Neural progenitor cell (in vitro differentiated cells): ENCODE results near the gene MFGE8. TPM values are rescaled to one million over a fixed set of nuclear protein-coding genes. Genes with fewer than 3 reads are reported as not detected.

ENCODE experiments used
- DNase-seq: peaks from one replicate; pipeline ENCODE4 v3.0.0-alpha.2; 2016; ENCODE audit warnings: low spot score
- H2AFZ ChIP-seq: fragments of 200-600 bp; sonication (generic); replicated peaks from 2 replicates; pipeline ENCODE4 v1.6.1; 2016; ENCODE audit warnings: antibody characterized with exemption
- H3F3A ChIP-seq: fragments of 200-600 bp; sonication (generic); 2 replicates; pipeline ENCODE4 v1.6.1; 2016; ENCODE audit warnings: antibody characterized with exemption, low read depth
- H3K27ac ChIP-seq: fragments of 200-600 bp; sonication (generic); 2 replicates; pipeline ENCODE4 v1.5.1; 2016; ENCODE audit warnings: mild to moderate bottlenecking
- H3K27me3 ChIP-seq: fragments of 200-600 bp; sonication (generic); 2 replicates; pipeline ENCODE4 v1.6.1; 2016; ENCODE audit warnings: mild to moderate bottlenecking, moderate library complexity
- H3K36me3 ChIP-seq: fragments of 200-600 bp; sonication (generic); 2 replicates; pipeline ENCODE4 v1.5.1; 2016
- H3K4me1 ChIP-seq: fragments of 200-600 bp; sonication (generic); 2 replicates; pipeline ENCODE4 v1.6.1; 2016; ENCODE audit warnings: mixed run types
- H3K4me2 ChIP-seq: fragments of 200-600 bp; sonication (generic); 2 replicates; pipeline ENCODE4 v1.6.1; 2016
- H3K4me3 ChIP-seq: fragments of 200-600 bp; sonication (generic); 2 replicates; pipeline ENCODE4 v1.5.1; 2016
- H3K79me2 ChIP-seq: fragments of 200-600 bp; sonication (generic); 2 replicates; pipeline ENCODE4 v1.6.1; 2016; ENCODE audit warnings: low read depth
- H3K9ac ChIP-seq: fragments of 200-600 bp; sonication (generic); 2 replicates; pipeline ENCODE4 v1.6.1; 2016
- H3K9me3 ChIP-seq: fragments of 200-600 bp; sonication (generic); 2 replicates; pipeline ENCODE4 v1.5.1; 2016; ENCODE audit warnings: low read depth
- H4K20me1 ChIP-seq: fragments of 200-600 bp; sonication (generic); 2 replicates; pipeline ENCODE4 v1.6.1; 2016; ENCODE audit warnings: low read depth
- H3K27ac Mint-ChIP-seq: 3 replicates; pipeline ENCODE4 v1.8.0; 2021; ENCODE audit warnings: mixed read lengths
- H3K27me3 Mint-ChIP-seq: 2 replicates; pipeline ENCODE4 v1.8.0; 2022; ENCODE audit warnings: low read depth, mild to moderate bottlenecking, inconsistent platforms, moderate library complexity, mixed read lengths; ENCODE audit not compliant: insufficient read depth
- H3K36me3 Mint-ChIP-seq: 3 replicates; pipeline ENCODE4 v1.8.0; 2021; ENCODE audit warnings: mixed read lengths
- H3K4me1 Mint-ChIP-seq: 3 replicates; pipeline ENCODE4 v1.8.0; 2021; ENCODE audit warnings: mixed read lengths
- H3K4me3 Mint-ChIP-seq: 3 replicates; pipeline ENCODE4 v1.8.0; 2021; ENCODE audit warnings: mild to moderate bottlenecking, moderate library complexity, mixed read lengths
- H3K9me3 Mint-ChIP-seq: 3 replicates; pipeline ENCODE4 v1.8.0; 2020; ENCODE audit warnings: mixed read lengths
- EZH2 ChIP-seq: fragments of 200-600 bp; sonication (generic); IDR thresholded peaks from 2 replicates; pipeline ENCODE4 v1.6.1; 2017; ENCODE audit warnings: antibody characterized with exemption, mild to moderate bottlenecking, moderate library complexity
- EZH2phosphoT487 ChIP-seq: fragments of 200-600 bp; sonication (generic); IDR thresholded peaks from 2 replicates; pipeline ENCODE4 v1.6.1; 2017; ENCODE audit warnings: antibody characterized with exemption
- total RNA-seq: library from RNA; depleted of rRNA; stranded (reverse); fragments of >200 nt; gene quantifications from 2 replicates; pipeline ENCODE4 v1.2.3, GENCODE V29; 2015; ENCODE audit warnings: low replicate concordance
- TF ChIP-seq, protein P1 (sequence below): fragments of 200-600 bp; sonication (generic); IDR thresholded peaks from 2 replicates; pipeline ENCODE4 v1.5.1; 2017; ENCODE audit warnings: antibody characterized with exemption, mild to moderate bottlenecking

MFGE8 gene
- total RNA-seq, 1 donor from 2014 or later = 92.6 TPM

DNA sequence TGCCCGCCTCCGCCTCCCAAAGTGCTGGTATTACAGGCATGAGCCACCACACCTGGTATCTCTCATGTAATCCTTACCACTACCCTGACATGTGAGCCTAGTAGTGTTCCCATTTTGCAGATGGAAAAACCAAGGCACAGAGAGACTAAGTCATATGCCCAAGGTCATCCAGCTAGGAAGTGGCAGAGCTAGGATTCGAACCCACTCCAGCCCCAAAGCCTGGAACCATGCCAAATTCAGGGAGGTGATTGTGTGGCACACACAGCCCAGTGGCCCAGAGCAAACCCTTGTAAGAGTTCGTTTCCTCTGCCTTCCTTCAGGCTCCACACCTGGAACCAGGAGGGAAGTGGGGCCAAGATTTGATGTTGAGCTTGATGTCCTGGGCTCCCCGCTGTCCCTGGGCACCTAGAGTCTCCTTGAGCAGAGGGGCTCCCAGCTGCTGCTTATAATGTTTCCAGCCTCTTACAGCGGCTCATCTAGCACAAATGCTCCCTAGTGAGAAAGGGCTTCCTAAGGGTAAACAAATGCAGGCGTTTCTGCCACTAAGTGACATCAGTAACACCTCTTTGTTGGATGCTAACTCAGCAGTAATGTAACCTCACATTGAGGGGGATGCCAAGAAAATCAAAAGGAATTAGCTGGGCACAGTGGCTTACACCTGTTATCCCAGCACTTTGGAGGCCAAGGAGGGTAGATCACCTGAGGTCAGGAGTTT is 21.5 kb downstream of the MFGE8 start:
- Histone ChIP-seq H3K27me3 (peaks cover 20% of the 10 kb centered on the region), H2AFZ (no peak overlapping the region), H3K4me3 (no peak overlapping the region), H3K9me3 (no peaks in the 10 kb centered on the region), H3K79me2 (no peaks in the 10 kb centered on the region), H3K27ac (no peak overlapping the region), H4K20me1 (no peaks in the 10 kb centered on the region), H3K9ac (no peak overlapping the region), H3K4me1 (peaks cover 14% of the 10 kb centered on the region), H3K36me3 (no peaks in the 10 kb centered on the region), H3K4me2 (no peak overlapping the region), H3F3A (peaks cover 12% of the 10 kb centered on the region)
- DNase-seq = no peak
- peaks cover 12% of the 10 kb centered on the region for H3K4me1 Mint-ChIP-seq
- no peak overlapping the region for H3K27ac Mint-ChIP-seq
- peaks cover 19% of the 10 kb centered on the region for H3K27me3 Mint-ChIP-seq
- no peaks in the 10 kb centered on the region for H3K36me3 Mint-ChIP-seq
- TF ChIP-seq, protein P1, sequence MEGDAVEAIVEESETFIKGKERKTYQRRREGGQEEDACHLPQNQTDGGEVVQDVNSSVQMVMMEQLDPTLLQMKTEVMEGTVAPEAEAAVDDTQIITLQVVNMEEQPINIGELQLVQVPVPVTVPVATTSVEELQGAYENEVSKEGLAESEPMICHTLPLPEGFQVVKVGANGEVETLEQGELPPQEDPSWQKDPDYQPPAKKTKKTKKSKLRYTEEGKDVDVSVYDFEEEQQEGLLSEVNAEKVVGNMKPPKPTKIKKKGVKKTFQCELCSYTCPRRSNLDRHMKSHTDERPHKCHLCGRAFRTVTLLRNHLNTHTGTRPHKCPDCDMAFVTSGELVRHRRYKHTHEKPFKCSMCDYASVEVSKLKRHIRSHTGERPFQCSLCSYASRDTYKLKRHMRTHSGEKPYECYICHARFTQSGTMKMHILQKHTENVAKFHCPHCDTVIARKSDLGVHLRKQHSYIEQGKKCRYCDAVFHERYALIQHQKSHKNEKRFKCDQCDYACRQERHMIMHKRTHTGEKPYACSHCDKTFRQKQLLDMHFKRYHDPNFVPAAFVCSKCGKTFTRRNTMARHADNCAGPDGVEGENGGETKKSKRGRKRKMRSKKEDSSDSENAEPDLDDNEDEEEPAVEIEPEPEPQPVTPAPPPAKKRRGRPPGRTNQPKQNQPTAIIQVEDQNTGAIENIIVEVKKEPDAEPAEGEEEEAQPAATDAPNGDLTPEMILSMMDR = no peak
- TF ChIP-seq EZH2 (no peak), EZH2phosphoT487 (no peak)
- H3K4me3 Mint-ChIP-seq = no peak overlapping the region
- H3K9me3 Mint-ChIP-seq = no peaks in the 10 kb centered on the region

DNA sequence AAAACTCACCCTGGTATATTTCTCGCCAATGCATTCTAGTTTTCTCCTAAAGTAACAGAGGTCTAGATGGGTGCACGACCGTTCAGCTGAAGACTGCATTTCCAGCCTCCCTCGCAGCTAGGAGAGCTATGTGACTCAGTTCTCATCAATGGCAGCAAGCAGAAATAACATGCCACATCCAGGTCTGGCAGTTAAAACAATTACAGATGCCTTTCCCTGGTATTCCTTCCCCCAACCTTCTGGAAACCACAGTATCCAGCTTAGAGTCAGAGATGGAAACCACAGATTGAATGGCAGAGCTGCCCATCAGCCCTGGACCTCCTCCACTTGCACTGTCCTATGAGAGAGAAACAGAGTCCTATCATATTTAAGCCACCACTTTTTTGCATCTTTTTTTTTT is 22.7 kb downstream of the MFGE8 start:
- Histone ChIP-seq H3K4me3 (no peak overlapping the region), H3F3A (peaks cover 3% of the 10 kb centered on the region), H3K4me2 (no peak overlapping the region), H3K9ac (no peak overlapping the region), H3K36me3 (no peaks in the 10 kb centered on the region), H3K27ac (no peak overlapping the region), H3K4me1 (peaks cover 4% of the 10 kb centered on the region), H2AFZ (no peak overlapping the region), H3K79me2 (no peaks in the 10 kb centered on the region), H3K27me3 (peaks cover 15% of the 10 kb centered on the region), H3K9me3 (no peaks in the 10 kb centered on the region), H4K20me1 (no peaks in the 10 kb centered on the region)
- peaks cover 19% of the 10 kb centered on the region for H3K27me3 Mint-ChIP-seq
- H3K4me1 Mint-ChIP-seq = peaks cover 6% of the 10 kb centered on the region
- TF ChIP-seq, protein P1 = no peak
- TF ChIP-seq EZH2phosphoT487 (no peak), EZH2 (no peak)
- no peak overlapping the region for H3K27ac Mint-ChIP-seq
- H3K36me3 Mint-ChIP-seq = no peaks in the 10 kb centered on the region
- H3K4me3 Mint-ChIP-seq = no peak overlapping the region
- no peak for DNase-seq
- H3K9me3 Mint-ChIP-seq = no peaks in the 10 kb centered on the region

GRCh38 chr15:88888719-88889118 is 24.5 kb downstream of the MFGE8 start:
- H3K27me3 Mint-ChIP-seq = peaks cover 9% of the 10 kb centered on the region
- Histone ChIP-seq H3K36me3 (no peaks in the 10 kb centered on the region), H3F3A (no peaks in the 10 kb centered on the region), H3K79me2 (no peaks in the 10 kb centered on the region), H3K4me2 (no peak overlapping the region), H3K4me3 (no peak overlapping the region), H4K20me1 (no peaks in the 10 kb centered on the region), H3K27ac (no peak overlapping the region), H3K4me1 (peaks cover 3% of the 10 kb centered on the region), H2AFZ (no peak overlapping the region), H3K9ac (no peak overlapping the region), H3K9me3 (no peaks in the 10 kb centered on the region), H3K27me3 (no peaks in the 10 kb centered on the region)
- no peak overlapping the region for H3K4me3 Mint-ChIP-seq
- no peaks in the 10 kb centered on the region for H3K9me3 Mint-ChIP-seq
- H3K27ac Mint-ChIP-seq = no peak overlapping the region
- peaks cover 7% of the 10 kb centered on the region for H3K4me1 Mint-ChIP-seq
- DNase-seq = no peak
- no peaks in the 10 kb centered on the region for H3K36me3 Mint-ChIP-seq
- TF ChIP-seq, protein P1 = no peak
- TF ChIP-seq EZH2 (no peak), EZH2phosphoT487 (no peak)
